Neutrophil (primary cell): ENCODE data around the gene SLC25A3.

Experiments used
- H3K27ac ChIP-seq: fragments of 200-600 bp; sonication (generic); 2 replicates; pipeline ENCODE4 v1.5.1; 2016; ENCODE audit warnings: mild to moderate bottlenecking, moderate library complexity
- H3K27me3 ChIP-seq: fragments of 200-600 bp; sonication (generic); 2 replicates; pipeline ENCODE4 v1.6.0; 2016; ENCODE audit warnings: mild to moderate bottlenecking
- H3K36me3 ChIP-seq: fragments of 200-600 bp; sonication (generic); 2 replicates; pipeline ENCODE4 v1.5.1; 2017
- H3K4me1 ChIP-seq, 2 experiments: fragments of 200-600 bp in 1 of 2; sonication (generic) in 1 of 2; 1 replicate in 1 of 2; 2 replicates in 1 of 2; pipeline versions ENCODE4 v1.5.1 to v1.6.1; 2013 to 2016; ENCODE audit warnings: low read depth in 1 of 2, low read length in 1 of 2, mild to moderate bottlenecking in 1 of 2, moderate library complexity in 1 of 2; ENCODE audit not compliant: control insufficient read depth in 1 of 2, insufficient read depth in 1 of 2
- H3K4me3 ChIP-seq, 2 experiments: fragments of 200-600 bp in 1 of 2; sonication (generic) in 1 of 2; 1 replicate in 1 of 2; 2 replicates in 1 of 2; pipeline ENCODE4 v1.5.1; 2013 to 2016; ENCODE audit warnings: low read depth in 1 of 2, low read length in 1 of 2, mild to moderate bottlenecking in 1 of 2, moderate library complexity in 1 of 2
- H3K9me3 ChIP-seq: fragments of 200-600 bp; sonication (generic); 2 replicates; pipeline ENCODE4 v1.5.1; 2016
- TF ChIP-seq, protein P1 (sequence below): fragments of 200-600 bp; sonication (generic); IDR thresholded peaks from 2 replicates; pipeline ENCODE4 v1.5.1; 2016; ENCODE audit warnings: antibody characterized with exemption

SLC25A3 gene

GRCh38 chr12:98612696-98613334 lies 19.3 kb downstream of the SLC25A3 start:
- TF ChIP-seq, protein P1, sequence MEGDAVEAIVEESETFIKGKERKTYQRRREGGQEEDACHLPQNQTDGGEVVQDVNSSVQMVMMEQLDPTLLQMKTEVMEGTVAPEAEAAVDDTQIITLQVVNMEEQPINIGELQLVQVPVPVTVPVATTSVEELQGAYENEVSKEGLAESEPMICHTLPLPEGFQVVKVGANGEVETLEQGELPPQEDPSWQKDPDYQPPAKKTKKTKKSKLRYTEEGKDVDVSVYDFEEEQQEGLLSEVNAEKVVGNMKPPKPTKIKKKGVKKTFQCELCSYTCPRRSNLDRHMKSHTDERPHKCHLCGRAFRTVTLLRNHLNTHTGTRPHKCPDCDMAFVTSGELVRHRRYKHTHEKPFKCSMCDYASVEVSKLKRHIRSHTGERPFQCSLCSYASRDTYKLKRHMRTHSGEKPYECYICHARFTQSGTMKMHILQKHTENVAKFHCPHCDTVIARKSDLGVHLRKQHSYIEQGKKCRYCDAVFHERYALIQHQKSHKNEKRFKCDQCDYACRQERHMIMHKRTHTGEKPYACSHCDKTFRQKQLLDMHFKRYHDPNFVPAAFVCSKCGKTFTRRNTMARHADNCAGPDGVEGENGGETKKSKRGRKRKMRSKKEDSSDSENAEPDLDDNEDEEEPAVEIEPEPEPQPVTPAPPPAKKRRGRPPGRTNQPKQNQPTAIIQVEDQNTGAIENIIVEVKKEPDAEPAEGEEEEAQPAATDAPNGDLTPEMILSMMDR: no peak
- H3K4me1 ChIP-seq: peaks cover 74 to 75% of the 10 kb centered on the region in 2 experiments
- H3K27ac ChIP-seq: peak overlapping the region; percentile 79
- no peaks in the 10 kb centered on the region for H3K36me3 ChIP-seq
- no peaks in the 10 kb centered on the region for H3K9me3 ChIP-seq
- H3K27me3 ChIP-seq: no peaks in the 10 kb centered on the region
- H3K4me3 ChIP-seq: no peak overlapping the region

DNA sequence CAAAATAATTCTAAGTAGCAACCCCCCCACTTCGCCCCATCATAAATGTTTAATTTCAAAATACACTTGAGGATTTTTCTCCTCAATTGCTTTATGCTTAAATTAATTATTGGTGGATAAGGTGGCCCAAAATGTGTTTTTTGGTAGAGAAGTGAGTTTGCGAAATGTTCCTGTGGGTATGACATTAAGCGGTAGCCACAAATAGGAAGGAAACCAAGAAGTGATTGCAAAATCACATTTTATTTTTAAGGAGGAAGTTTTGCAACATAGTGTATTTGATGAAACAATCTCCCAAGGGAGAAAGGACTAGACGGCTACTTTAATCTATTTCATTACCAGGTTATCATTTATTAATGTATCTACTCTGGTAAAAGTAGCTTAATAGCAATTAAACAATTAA lies 25.5 kb downstream of the SLC25A3 start:
- TF ChIP-seq, protein P1: no peak
- Histone ChIP-seq H3K4me3 (peak overlapping the region; percentile 38 to 49), H3K4me1 (peaks cover 72 to 83% of the 10 kb centered on the region in 2 experiments), H3K27me3 (no peaks in the 10 kb centered on the region), H3K36me3 (no peaks in the 10 kb centered on the region), H3K9me3 (no peaks in the 10 kb centered on the region), H3K27ac (peak overlapping the region; percentile 88)

DNA sequence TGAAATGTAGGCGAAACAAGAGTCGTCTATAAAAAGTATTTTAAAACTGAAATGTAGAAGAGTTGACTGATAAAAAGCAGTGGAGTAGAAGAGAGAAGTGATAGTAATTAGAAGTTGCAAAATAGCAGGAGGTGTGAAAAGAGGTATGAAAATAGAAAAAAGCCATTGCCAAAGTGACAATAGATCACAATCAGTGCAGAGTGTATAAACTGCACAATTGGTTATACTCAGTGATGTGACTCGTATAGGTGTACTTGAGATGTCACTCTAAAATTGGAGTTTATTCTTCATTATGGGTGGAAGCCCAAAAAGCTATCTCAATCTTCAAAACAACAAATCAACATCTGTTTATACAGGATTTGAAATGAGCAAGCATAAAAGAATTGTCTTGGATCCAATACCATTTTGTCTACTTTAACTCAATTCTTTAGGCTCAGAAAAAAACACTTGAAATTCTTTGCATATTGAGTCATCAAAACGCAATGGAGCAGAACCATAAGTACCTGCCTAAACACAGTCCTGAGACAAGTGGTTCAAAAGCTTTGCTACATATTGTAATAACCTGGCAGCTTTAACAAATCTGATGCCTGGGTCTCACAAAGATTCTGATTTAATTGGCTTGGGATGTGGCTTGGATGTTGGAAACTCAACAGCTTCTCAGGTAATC lies 42.3 kb downstream of the SLC25A3 start:
- no peaks in the 10 kb centered on the region for H3K27me3 ChIP-seq
- H3K27ac ChIP-seq: peak overlapping the region; percentile 55
- no peaks in the 10 kb centered on the region for H3K9me3 ChIP-seq
- peaks cover 28 to 56% of the 10 kb centered on the region in 2 experiments for H3K4me1 ChIP-seq
- TF ChIP-seq, protein P1: no peak
- no peak overlapping the region for H3K4me3 ChIP-seq
- H3K36me3 ChIP-seq: peaks cover 19% of the 10 kb centered on the region

GRCh38 chr12:98637068-98637467 lies 43.6 kb downstream of the SLC25A3 start:
- Histone ChIP-seq H3K36me3 (peaks cover 13% of the 10 kb centered on the region), H3K4me3 (no peak overlapping the region), H3K27me3 (no peaks in the 10 kb centered on the region), H3K4me1 (peaks cover 40 to 69% of the 10 kb centered on the region in 2 experiments), H3K9me3 (no peaks in the 10 kb centered on the region), H3K27ac (no peak overlapping the region)
- TF ChIP-seq, protein P1: no peak

GRCh38 chr12:98638009-98638408 lies 44.5 kb downstream of the SLC25A3 start:
- no peaks in the 10 kb centered on the region for H3K9me3 ChIP-seq

More at GRCh38 chr12:98638009-98638408, 44.5 kb downstream of the SLC25A3 start:
- Histone ChIP-seq H3K4me3 (no peak overlapping the region), H3K4me1 (peaks cover 49 to 79% of the 10 kb centered on the region in 2 experiments), H3K36me3 (peaks cover 8% of the 10 kb centered on the region), H3K27me3 (no peaks in the 10 kb centered on the region), H3K27ac (peak overlapping the region; percentile 84)
- TF ChIP-seq, protein P1: no peak
